Measurements from ENCODE around the gene WHRN.

The WHRN gene

GRCh38 chr9:114446672-114447450 lies 58.4 kb downstream of the WHRN start:
- TF ChIP-seq SUZ12 (IDR thresholded peaks at IDR 0.05; ENCODE audit: extremely low read depth, insufficient read depth, insufficient read length) (no peak), ZNF274 (IDR thresholded peaks at IDR 0.05; ENCODE audit: low read depth, low read length) (no peak), YY1 (IDR thresholded peaks at IDR 0.05; ENCODE audit: insufficient read depth, insufficient read length) (no peak)
- no peak for DNase-seq (ENCODE audit: low read depth, low spot score)
- no peak overlapping the region for H3K9ac ChIP-seq (ENCODE audit: insufficient read length, low read depth)
- H3K4me3 ChIP-seq (ENCODE audit: insufficient read length, low read depth), result no peak overlapping the region
- peaks cover 4% of the 10 kb centered on the region for H3K4me1 ChIP-seq (ENCODE audit: insufficient read depth, insufficient read length)
- H3K9me3 ChIP-seq (ENCODE audit: insufficient read depth, low read length), result no peaks in the 10 kb centered on the region
- no peaks in the 10 kb centered on the region for H3K36me3 ChIP-seq (ENCODE audit: insufficient read depth, insufficient read length, low read length)
- H3K27me3 ChIP-seq (ENCODE audit: insufficient read depth, insufficient read length), result no peaks in the 10 kb centered on the region

- no peaks in the 10 kb centered on the region for H3K27me3 ChIP-seq (ENCODE audit: insufficient read depth, insufficient read length)
- no peaks in the 10 kb centered on the region for H3K9me3 ChIP-seq (ENCODE audit: insufficient read depth, low read length)
- H3K4me1 ChIP-seq (ENCODE audit: insufficient read depth, insufficient read length), result peaks cover 4% of the 10 kb centered on the region
- DNase-seq (ENCODE audit: low read depth, low spot score), result no peak
- no peaks in the 10 kb centered on the region for H3K36me3 ChIP-seq (ENCODE audit: insufficient read depth, insufficient read length, low read length)
- TF ChIP-seq YY1 (IDR thresholded peaks at IDR 0.05; ENCODE audit: insufficient read depth, insufficient read length) (no peak), SUZ12 (IDR thresholded peaks at IDR 0.05; ENCODE audit: extremely low read depth, insufficient read depth, insufficient read length) (no peak)
- no peak overlapping the region for H3K9ac ChIP-seq (ENCODE audit: insufficient read length, low read depth)
- H3K4me3 ChIP-seq (ENCODE audit: insufficient read length, low read depth), result no peak overlapping the region
Observed at GRCh38 chr9:114446036-114446435, 59.2 kb downstream of the WHRN start.

GRCh38 chr9:114445616-114446015 lies 59.7 kb downstream of the WHRN start:
- H3K36me3 ChIP-seq (ENCODE audit: insufficient read depth, insufficient read length, low read length), result no peaks in the 10 kb centered on the region
- no peak overlapping the region for H3K4me3 ChIP-seq (ENCODE audit: insufficient read length, low read depth)
- no peaks in the 10 kb centered on the region for H3K27me3 ChIP-seq (ENCODE audit: insufficient read depth, insufficient read length)
- TF ChIP-seq SUZ12 (IDR thresholded peaks at IDR 0.05; ENCODE audit: extremely low read depth, insufficient read depth, insufficient read length) (no peak), ZNF274 (IDR thresholded peaks at IDR 0.05; ENCODE audit: low read depth, low read length) (no peak), YY1 (IDR thresholded peaks at IDR 0.05; ENCODE audit: insufficient read depth, insufficient read length) (no peak)
- DNase-seq (ENCODE audit: low read depth, low spot score), result no peak
- H3K9me3 ChIP-seq (ENCODE audit: insufficient read depth, low read length), result no peaks in the 10 kb centered on the region
- H3K9ac ChIP-seq (ENCODE audit: insufficient read length, low read depth), result no peak overlapping the region
- H3K4me1 ChIP-seq (ENCODE audit: insufficient read depth, insufficient read length), result peaks cover 4% of the 10 kb centered on the region

GRCh38 chr9:114442022-114442421 lies 63.3 kb downstream of the WHRN start:
- DNase-seq (ENCODE audit: low read depth, low spot score), result no peak
- H3K36me3 ChIP-seq (ENCODE audit: insufficient read depth, insufficient read length, low read length), result no peaks in the 10 kb centered on the region
- no peaks in the 10 kb centered on the region for H3K27me3 ChIP-seq (ENCODE audit: insufficient read depth, insufficient read length)
- no peaks in the 10 kb centered on the region for H3K4me1 ChIP-seq (ENCODE audit: insufficient read depth, insufficient read length)
- TF ChIP-seq YY1 (IDR thresholded peaks at IDR 0.05; ENCODE audit: insufficient read depth, insufficient read length), result no peak
- TF ChIP-seq ZNF274 (IDR thresholded peaks at IDR 0.05; ENCODE audit: low read depth, low read length), result no peak
- TF ChIP-seq SUZ12 (IDR thresholded peaks at IDR 0.05; ENCODE audit: extremely low read depth, insufficient read depth, insufficient read length), result no peak
- H3K9me3 ChIP-seq (ENCODE audit: insufficient read depth, low read length), result no peaks in the 10 kb centered on the region
- no peak overlapping the region for H3K9ac ChIP-seq (ENCODE audit: insufficient read length, low read depth)
- H3K4me3 ChIP-seq (ENCODE audit: insufficient read length, low read depth), result no peak overlapping the region

GRCh38 chr9:114437401-114437893 lies 67.8 kb downstream of the WHRN start:
- TF ChIP-seq ZNF274 (IDR thresholded peaks at IDR 0.05; ENCODE audit: low read depth, low read length) (no peak), YY1 (IDR thresholded peaks at IDR 0.05; ENCODE audit: insufficient read depth, insufficient read length) (no peak), SUZ12 (IDR thresholded peaks at IDR 0.05; ENCODE audit: extremely low read depth, insufficient read depth, insufficient read length) (no peak)
- H3K36me3 ChIP-seq (ENCODE audit: insufficient read depth, insufficient read length, low read length), result no peaks in the 10 kb centered on the region
- no peak overlapping the region for H3K4me3 ChIP-seq (ENCODE audit: insufficient read length, low read depth)
- H3K9me3 ChIP-seq (ENCODE audit: insufficient read depth, low read length), result no peaks in the 10 kb centered on the region
- no peaks in the 10 kb centered on the region for H3K4me1 ChIP-seq (ENCODE audit: insufficient read depth, insufficient read length)
- H3K27me3 ChIP-seq (ENCODE audit: insufficient read depth, insufficient read length), result no peaks in the 10 kb centered on the region
- no peak overlapping the region for H3K9ac ChIP-seq (ENCODE audit: insufficient read length, low read depth)
- no peak for DNase-seq (ENCODE audit: low read depth, low spot score)

GRCh38 chr9:114434878-114435311 lies 70.4 kb downstream of the WHRN start:
- Histone ChIP-seq H3K9ac (ENCODE audit: insufficient read length, low read depth) (no peak overlapping the region), H3K4me3 (ENCODE audit: insufficient read length, low read depth) (no peak overlapping the region), H3K4me1 (ENCODE audit: insufficient read depth, insufficient read length) (no peaks in the 10 kb centered on the region), H3K36me3 (ENCODE audit: insufficient read depth, insufficient read length, low read length) (no peaks in the 10 kb centered on the region), H3K27me3 (ENCODE audit: insufficient read depth, insufficient read length) (no peaks in the 10 kb centered on the region), H3K9me3 (ENCODE audit: insufficient read depth, low read length) (no peaks in the 10 kb centered on the region)
- TF ChIP-seq ZNF274 (IDR thresholded peaks at IDR 0.05; ENCODE audit: low read depth, low read length) (no peak), SUZ12 (IDR thresholded peaks at IDR 0.05; ENCODE audit: extremely low read depth, insufficient read depth, insufficient read length) (no peak), YY1 (IDR thresholded peaks at IDR 0.05; ENCODE audit: insufficient read depth, insufficient read length) (no peak)
- DNase-seq (ENCODE audit: low read depth, low spot score), result peak; percentile 48

- no peak for DNase-seq (ENCODE audit: low read depth, low spot score)
- no peak overlapping the region for H3K9ac ChIP-seq (ENCODE audit: insufficient read length, low read depth)
- no peaks in the 10 kb centered on the region for H3K36me3 ChIP-seq (ENCODE audit: insufficient read depth, insufficient read length, low read length)
- no peak overlapping the region for H3K4me3 ChIP-seq (ENCODE audit: insufficient read length, low read depth)
- H3K9me3 ChIP-seq (ENCODE audit: insufficient read depth, low read length), result no peaks in the 10 kb centered on the region
- no peaks in the 10 kb centered on the region for H3K27me3 ChIP-seq (ENCODE audit: insufficient read depth, insufficient read length)
- no peaks in the 10 kb centered on the region for H3K4me1 ChIP-seq (ENCODE audit: insufficient read depth, insufficient read length)
- no peak for TF ChIP-seq YY1 (IDR thresholded peaks at IDR 0.05; ENCODE audit: insufficient read depth, insufficient read length)
- TF ChIP-seq SUZ12 (IDR thresholded peaks at IDR 0.05; ENCODE audit: extremely low read depth, insufficient read depth, insufficient read length), result no peak
- TF ChIP-seq ZNF274 (IDR thresholded peaks at IDR 0.05; ENCODE audit: low read depth, low read length), result no peak
Observed at GRCh38 chr9:114433720-114434255, 71.5 kb downstream of the WHRN start.

Measured in NT2/D1 (cell line).